Neural cell (in vitro differentiated cells): ENCODE data around the gene MRPL11. TPM values are rescaled to one million over a fixed set of nuclear protein-coding genes. Genes with fewer than 3 reads are reported as not detected.

Experiments
- H2AFZ ChIP-seq: fragments of 200-600, 300-800 bp; sonication (generic), shearing (Covaris generic); 2 replicates; pipeline ENCODE4 v1.6.0; 2014; ENCODE audit warnings: low read depth, mild to moderate bottlenecking, antibody characterized with exemption, low read length, moderate library complexity
- H3F3A ChIP-seq: fragments of 200-600 bp; shearing (Covaris generic); 2 replicates; pipeline ENCODE4 v1.6.1; 2016; ENCODE audit warnings: mild to moderate bottlenecking, moderate library complexity, mixed read lengths, antibody characterized with exemption, low read length; ENCODE audit not compliant: insufficient read depth, poor library complexity, severe bottlenecking
- H3K27ac ChIP-seq: fragments of 200-600, 300-800 bp; sonication (generic), shearing (Covaris generic); 2 replicates; pipeline ENCODE4 v1.5.1; 2014; ENCODE audit warnings: mild to moderate bottlenecking, low read length, moderate library complexity
- H3K27me3 ChIP-seq: fragments of 300-800, 200-600 bp; sonication (generic), shearing (Covaris generic); 2 replicates; pipeline ENCODE4 v1.6.0; 2014; ENCODE audit warnings: mild to moderate bottlenecking, low read depth, low read length, moderate library complexity; ENCODE audit not compliant: insufficient read depth
- H3K36me3 ChIP-seq: fragments of 300-800, 200-600 bp; sonication (generic), shearing (Covaris generic); 2 replicates; pipeline ENCODE4 v1.5.1; 2014; ENCODE audit warnings: mild to moderate bottlenecking, antibody characterized with exemption, low read length, moderate library complexity; ENCODE audit not compliant: insufficient read depth
- H3K4me2 ChIP-seq: fragments of 300-800, 200-600 bp; sonication (generic), shearing (Covaris generic); 2 replicates; pipeline ENCODE4 v1.6.0; 2014; ENCODE audit warnings: mild to moderate bottlenecking, low read length
- H3K4me3 ChIP-seq: fragments of 300-800, 200-600 bp; sonication (generic), shearing (Covaris generic); 2 replicates; pipeline ENCODE4 v1.5.1; 2014; ENCODE audit warnings: mild to moderate bottlenecking, low read length, moderate library complexity
- H3K79me2 ChIP-seq: fragments of 200-600 bp; shearing (Covaris generic); replicated peaks from 2 replicates; pipeline ENCODE4 v1.6.0; 2014; ENCODE audit warnings: mild to moderate bottlenecking, low read length, moderate library complexity; ENCODE audit not compliant: insufficient read depth
- H3K9ac ChIP-seq: fragments of 300-800, 200-600 bp; sonication (generic), shearing (Covaris generic); 2 replicates; pipeline ENCODE4 v1.6.1; 2016; ENCODE audit warnings: mild to moderate bottlenecking, low read length, mixed read lengths
- H3K9me2 ChIP-seq: fragments of 200-600 bp; shearing (Covaris generic); 2 replicates; pipeline ENCODE4 v1.6.1; 2016; ENCODE audit warnings: mild to moderate bottlenecking, low read length, mixed read lengths; ENCODE audit not compliant: insufficient read depth
- H3K9me3 ChIP-seq: fragments of 200-600, 300-800 bp; sonication (generic), shearing (Covaris generic); 2 replicates; pipeline ENCODE4 v1.6.1; 2016; ENCODE audit warnings: mild to moderate bottlenecking, mixed run types, low read length, moderate library complexity, mixed read lengths
- H4K20me1 ChIP-seq: fragments of 200-600 bp; shearing (Covaris generic); 2 replicates; pipeline ENCODE4 v1.6.1; 2016; ENCODE audit warnings: mild to moderate bottlenecking, mixed run types; ENCODE audit not compliant: insufficient read depth
- CTCF ChIP-seq: fragments of 450-650 bp; IDR thresholded peaks from 2 replicates; pipeline ENCODE4 v1.5.1; 2014; ENCODE audit warnings: antibody characterized with exemption, mild to moderate bottlenecking, moderate library complexity; ENCODE audit not compliant: poor library complexity, severe bottlenecking
- EP300 ChIP-seq: fragments of 450-650 bp; conservative IDR thresholded peaks from 2 replicates; pipeline ENCODE4 v1.6.1; 2014; ENCODE audit warnings: antibody characterized with exemption, mild to moderate bottlenecking, moderate library complexity; ENCODE audit not compliant: poor library complexity, severe bottlenecking
- EZH2 ChIP-seq: fragments of 200-600, 300-800 bp; shearing (Covaris generic), sonication (generic); IDR thresholded peaks from 2 replicates; pipeline ENCODE4 v1.6.1; 2014; ENCODE audit warnings: antibody characterized with exemption, low read length, borderline replicate concordance, mild to moderate bottlenecking; ENCODE audit not compliant: insufficient read depth, poor library complexity, severe bottlenecking
- MXI1 ChIP-seq: fragments of 450-650 bp; conservative IDR thresholded peaks from 2 replicates; pipeline ENCODE4 v1.6.1; 2014; ENCODE audit warnings: antibody characterized with exemption, mild to moderate bottlenecking; ENCODE audit not compliant: poor library complexity, severe bottlenecking
- POLR2AphosphoS5 ChIP-seq: IDR thresholded peaks from 2 replicates; pipeline ENCODE4 v1.6.1; 2012
- RAD21 ChIP-seq: fragments of 450-650 bp; conservative IDR thresholded peaks from 2 replicates; pipeline ENCODE4 v1.6.1; 2014; ENCODE audit warnings: antibody characterized with exemption, mild to moderate bottlenecking, moderate library complexity
- REST ChIP-seq: IDR thresholded peaks from 2 replicates; pipeline ENCODE4 v1.6.1; 2012; ENCODE audit warnings: borderline replicate concordance
- SMC3 ChIP-seq: fragments of 450-650 bp; conservative IDR thresholded peaks from 2 replicates; pipeline ENCODE4 v1.6.1; 2014; ENCODE audit warnings: antibody characterized with exemption, mild to moderate bottlenecking, moderate library complexity; ENCODE audit not compliant: poor library complexity
- TAF1 ChIP-seq: IDR thresholded peaks from 2 replicates; pipeline ENCODE4 v1.6.1; 2012; ENCODE audit warnings: low read depth
- polyA plus RNA-seq: library from polyadenylated mRNA; depleted of rRNA; stranded (reverse); fragments of >200 nt; gene quantifications from 2 replicates; pipeline ENCODE4 v1.2.3, GENCODE V29; 2014

The MRPL11 gene
- polyA plus RNA-seq, 1 donor from 2014 or later = 50.9 TPM

- no peaks in the 10 kb centered on the region for H3K9me2 ChIP-seq
- no peak for TF ChIP-seq EP300
- no peak for TF ChIP-seq POLR2AphosphoS5
- no peak for TF ChIP-seq CTCF
- no peak for TF ChIP-seq SMC3
- no peak for TF ChIP-seq RAD21
- no peak for TF ChIP-seq TAF1
- TF ChIP-seq MXI1 = no peak
- TF ChIP-seq REST = no peak
- TF ChIP-seq EZH2 = no peak
- H4K20me1 ChIP-seq = no peaks in the 10 kb centered on the region
- H3K27me3 ChIP-seq = no peaks in the 10 kb centered on the region
- no peak overlapping the region for H2AFZ ChIP-seq
- H3K9ac ChIP-seq = no peak overlapping the region
- H3K27ac ChIP-seq = no peak overlapping the region
- no peak overlapping the region for H3K4me2 ChIP-seq
- H3K9me3 ChIP-seq = no peaks in the 10 kb centered on the region
- no peaks in the 10 kb centered on the region for H3F3A ChIP-seq
- H3K36me3 ChIP-seq = no peaks in the 10 kb centered on the region
- no peak overlapping the region for H3K4me3 ChIP-seq
- no peaks in the 10 kb centered on the region for H3K79me2 ChIP-seq
These were observed 30.8 kb upstream of the MRPL11 start for GRCh38 chr11:66469441-66469840.

GRCh38 chr11:66468691-66469090 is 30.0 kb upstream of the MRPL11 start:
- no peak overlapping the region for H3K27ac ChIP-seq
- H3K79me2 ChIP-seq = no peaks in the 10 kb centered on the region
- peak overlapping the region; percentile 91 for H3K9ac ChIP-seq
- TF ChIP-seq MXI1 (no peak), TAF1 (no peak), CTCF (no peak), EZH2 (no peak), REST (no peak), SMC3 (no peak), RAD21 (no peak), EP300 (no peak), POLR2AphosphoS5 (no peak)
- no peaks in the 10 kb centered on the region for H3K27me3 ChIP-seq
- H3K4me3 ChIP-seq = peak overlapping the region; percentile 96
- no peaks in the 10 kb centered on the region for H3K36me3 ChIP-seq
- no peaks in the 10 kb centered on the region for H3F3A ChIP-seq
- no peaks in the 10 kb centered on the region for H3K9me2 ChIP-seq
- no peak overlapping the region for H2AFZ ChIP-seq
- H3K9me3 ChIP-seq = no peaks in the 10 kb centered on the region
- H3K4me2 ChIP-seq = peak overlapping the region; percentile 99
- no peaks in the 10 kb centered on the region for H4K20me1 ChIP-seq
